NCI-H69 (cell line): Measurements from ENCODE around the gene RCN1.
"Not testable (repeated sequence)": the region's sequence is repeated elsewhere in the genome, so short reads cannot be mapped to it uniquely, and the experiment has no call there.

Experiments used
- DNase-seq: peaks from one replicate; lab custom pipeline; 2025; lab: John Stamatoyannopoulos, UW

The RCN1 gene

DNA sequence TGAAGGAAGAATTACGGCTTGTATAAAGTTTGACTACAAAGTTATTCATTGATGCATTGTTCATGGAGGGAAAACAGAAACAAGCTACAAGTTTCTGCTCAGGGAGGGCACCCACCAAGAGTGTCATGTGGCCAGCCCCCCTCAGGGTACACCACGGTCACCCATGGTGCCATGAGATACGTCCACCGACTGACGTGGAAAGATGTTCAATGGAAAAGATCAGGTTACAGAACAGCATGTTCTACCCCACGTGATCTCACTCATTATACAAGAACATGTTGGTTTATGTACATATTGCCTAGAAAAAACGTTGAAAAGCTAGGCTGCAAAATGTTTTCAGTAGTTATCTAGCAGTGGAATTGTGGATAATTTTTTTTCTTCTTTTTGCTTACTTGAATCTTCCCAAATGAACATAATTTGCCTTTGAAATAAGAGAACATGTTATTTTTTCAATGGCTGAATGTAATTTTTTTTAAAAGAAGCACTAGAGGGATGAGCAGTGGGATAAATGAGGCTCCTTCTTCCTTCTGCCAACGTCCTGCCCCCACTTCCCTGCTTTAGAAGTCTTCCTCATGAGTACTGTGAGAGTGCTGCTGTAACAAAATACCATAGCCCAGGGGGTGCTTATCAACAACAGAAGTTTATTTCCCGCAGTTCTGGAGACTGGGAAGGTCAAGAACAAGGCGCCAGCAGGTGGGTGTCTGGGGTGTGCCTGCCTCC is 22.5 kb downstream of the RCN1 start:
- DNase-seq = peak; percentile 95

DNA sequence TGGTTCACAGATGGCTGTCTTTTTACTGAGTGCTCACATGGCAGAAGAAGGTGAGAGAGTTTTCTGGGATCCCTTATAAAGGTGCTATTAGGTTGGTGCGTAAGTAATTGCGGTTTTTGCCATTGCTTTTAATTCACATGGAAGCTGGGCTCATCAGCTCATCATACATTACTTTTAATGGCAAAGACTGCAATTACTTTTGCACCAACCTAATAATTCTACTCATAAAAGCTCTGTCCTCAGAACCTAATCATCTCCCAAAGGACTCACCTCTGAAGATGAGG is 23.0 kb downstream of the RCN1 start:
- DNase-seq = no peak

GRCh38 chr11:32115446-32115845 is 24.6 kb downstream of the RCN1 start:
- DNase-seq = no peak

DNA sequence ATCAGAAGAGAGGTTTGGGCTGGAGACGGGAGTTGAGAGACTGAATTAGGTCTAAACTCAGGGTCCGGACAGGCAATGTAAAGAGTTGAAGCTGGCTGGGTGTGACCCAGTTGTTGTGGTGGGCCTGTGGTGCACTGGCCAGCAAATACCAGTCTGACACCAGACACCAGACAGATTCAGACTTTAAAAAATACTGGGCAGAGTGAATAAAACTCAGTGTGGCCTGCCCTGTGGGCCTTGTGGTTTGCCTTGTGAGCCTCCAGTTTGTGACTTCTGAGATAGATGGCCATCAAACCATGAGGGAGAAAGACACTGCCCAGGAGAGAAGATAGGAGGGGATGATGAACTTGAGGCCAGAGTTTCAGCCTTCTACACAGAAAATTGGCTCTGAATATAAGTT is 25.8 kb downstream of the RCN1 start:
- no peak for DNase-seq

DNA sequence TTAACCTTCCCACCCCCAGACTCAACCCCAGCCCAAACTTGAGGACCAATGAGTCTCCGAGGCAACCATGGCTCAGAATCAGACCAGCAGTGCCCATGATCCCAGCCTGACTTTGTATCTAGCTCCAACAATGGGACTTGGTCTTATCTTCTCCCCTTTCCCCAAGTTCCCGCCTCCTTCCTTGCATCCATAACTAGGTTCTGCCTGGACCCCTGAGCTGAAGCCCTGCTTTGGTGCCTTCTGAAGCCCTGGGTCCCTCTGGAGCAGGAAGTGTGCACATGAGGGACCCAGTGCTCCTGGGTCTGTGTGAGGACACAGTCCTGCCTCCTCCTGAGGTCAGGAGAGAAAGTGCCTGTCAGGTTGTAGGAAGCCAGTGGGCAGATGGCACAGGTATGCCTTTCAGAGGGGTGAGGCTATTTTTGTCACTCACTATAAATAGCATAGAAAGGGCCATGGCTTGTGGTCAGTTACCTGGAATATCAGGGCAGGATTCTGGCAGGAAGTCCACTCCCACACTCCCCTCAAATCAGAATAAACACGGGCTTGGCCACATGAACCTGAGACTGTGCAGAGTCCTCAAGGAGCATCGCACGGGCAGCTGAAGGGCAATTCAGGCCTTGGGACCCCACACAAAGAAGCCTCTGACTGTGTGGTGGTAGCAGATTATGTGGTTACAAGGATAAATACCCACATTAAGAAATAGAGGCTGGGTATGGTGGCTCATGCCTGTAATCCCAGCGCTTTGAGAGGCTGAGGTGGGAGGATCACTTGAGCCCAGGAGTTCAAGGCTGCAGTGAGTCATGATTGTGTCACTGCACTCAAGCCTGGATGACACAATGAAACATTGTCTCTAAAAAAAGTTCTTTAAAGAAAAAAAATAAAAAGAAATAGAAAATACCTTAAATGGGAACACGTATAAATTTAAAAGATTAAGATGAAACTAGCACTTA is 27.4 kb downstream of the RCN1 start:
- DNase-seq = no peak

- not testable (repeated sequence) for DNase-seq
Measured at GRCh38 chr11:32119139-32119538, 28.3 kb downstream of the RCN1 start.

- DNase-seq = no peak
Measured at GRCh38 chr11:32121012-32121411, 30.1 kb downstream of the RCN1 start.

DNA sequence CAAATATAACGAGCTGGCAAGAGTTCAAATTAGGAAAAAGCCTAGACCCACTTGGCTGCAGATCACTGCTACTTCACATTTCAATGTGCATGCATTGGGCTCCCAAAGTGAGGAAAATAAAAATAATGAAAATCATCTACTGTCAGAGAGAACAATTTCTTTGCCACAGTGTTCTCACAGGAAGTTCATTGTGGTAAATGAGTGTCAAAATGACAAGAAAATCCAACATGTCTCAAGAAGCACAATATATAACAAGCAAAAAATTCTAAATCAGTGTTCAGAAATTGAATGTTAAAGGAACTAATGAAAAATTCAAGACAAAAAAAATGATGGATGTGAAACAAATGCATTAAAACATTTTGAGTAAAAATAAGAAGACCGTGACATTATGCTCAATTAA is 31.3 kb downstream of the RCN1 start:
- DNase-seq = no peak

- no peak for DNase-seq
Measured at GRCh38 chr11:32131321-32131720, 40.4 kb downstream of the RCN1 start.

DNA sequence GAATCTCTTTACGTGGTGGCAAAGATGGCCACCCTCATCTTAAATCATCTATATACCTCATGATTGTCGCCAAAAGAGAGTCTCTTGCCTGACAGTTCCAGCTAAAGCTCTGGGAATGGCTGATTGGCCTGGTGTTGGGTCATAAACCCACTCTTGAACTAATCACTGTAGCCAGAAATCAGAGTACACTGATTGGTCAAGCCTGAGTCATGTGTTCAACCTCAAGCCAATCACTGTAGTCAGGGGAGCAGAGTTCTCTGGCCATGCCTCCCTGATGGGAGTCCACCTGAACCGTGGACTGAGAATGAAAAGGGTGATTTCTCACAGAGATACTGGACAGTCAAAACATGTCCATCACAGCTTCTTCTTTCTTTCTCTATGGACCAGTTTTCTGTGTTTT is 45.8 kb downstream of the RCN1 start:
- no peak for DNase-seq

DNA sequence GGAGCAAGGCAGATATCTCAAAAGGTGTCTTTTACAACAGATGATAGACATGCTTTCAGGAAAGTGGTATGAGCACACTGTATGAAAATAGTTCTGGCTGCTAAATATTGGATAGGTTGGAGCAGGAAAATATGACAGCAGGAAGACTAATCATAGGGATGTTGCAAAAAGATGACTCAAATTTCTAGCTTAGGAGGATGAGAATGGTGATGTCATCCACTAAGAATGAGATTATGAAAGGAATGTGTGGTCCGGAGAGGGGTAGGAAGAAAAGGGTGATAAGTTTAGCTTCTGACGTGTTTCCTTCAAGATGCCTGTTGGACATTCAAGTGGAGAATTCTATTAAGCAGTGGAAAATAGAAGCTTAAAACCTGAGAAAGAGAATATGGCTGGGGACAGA is 46.4 kb downstream of the RCN1 start:
- DNase-seq = no peak

GRCh38 chr11:32137869-32138268 is 47.0 kb downstream of the RCN1 start:
- DNase-seq = no peak

DNA sequence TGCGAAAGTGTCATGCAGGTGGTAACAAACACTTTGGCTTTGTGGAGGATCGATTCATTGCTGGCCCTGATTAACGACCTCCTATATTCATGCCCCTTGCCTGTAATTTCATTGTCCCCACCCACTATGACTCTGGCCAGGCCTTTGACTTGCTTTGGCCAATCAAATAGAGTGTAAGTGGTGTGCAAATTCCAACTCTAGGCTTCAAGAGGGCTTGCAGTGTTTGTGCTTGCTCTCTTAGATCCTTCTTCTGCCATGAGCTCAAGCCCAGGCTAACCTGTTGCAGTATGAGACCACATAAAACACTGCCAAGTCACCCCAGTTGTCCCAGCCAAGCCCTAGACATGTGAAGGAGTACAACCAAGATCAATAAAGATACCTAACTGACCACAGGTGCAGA is 48.0 kb downstream of the RCN1 start:
- no peak for DNase-seq

GRCh38 chr11:32139896-32140520 is 49.1 kb downstream of the RCN1 start:
- DNase-seq = no peak

GRCh38 chr11:32141745-32142546 is 51.1 kb downstream of the RCN1 start:
- DNase-seq = peak; percentile 82

DNA sequence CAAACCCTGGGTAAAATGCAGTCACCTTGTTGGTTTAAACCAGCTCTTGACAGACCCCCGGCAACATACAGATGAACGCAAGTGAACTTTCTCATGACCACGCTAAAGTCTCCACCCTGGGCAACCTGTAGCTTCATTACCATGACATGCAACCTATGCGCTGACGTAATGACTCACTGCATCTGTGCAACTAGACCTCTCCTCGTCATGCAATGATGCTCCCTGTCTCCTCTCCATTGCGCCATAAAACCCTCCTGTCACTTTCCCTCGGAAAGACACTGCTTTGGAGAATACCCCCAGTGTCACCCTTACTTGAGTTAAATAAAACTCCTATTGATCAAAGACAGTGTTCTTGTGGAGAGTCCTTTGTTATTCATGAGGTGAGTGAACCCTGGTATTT is 52.5 kb downstream of the RCN1 start:
- DNase-seq = no peak

DNA sequence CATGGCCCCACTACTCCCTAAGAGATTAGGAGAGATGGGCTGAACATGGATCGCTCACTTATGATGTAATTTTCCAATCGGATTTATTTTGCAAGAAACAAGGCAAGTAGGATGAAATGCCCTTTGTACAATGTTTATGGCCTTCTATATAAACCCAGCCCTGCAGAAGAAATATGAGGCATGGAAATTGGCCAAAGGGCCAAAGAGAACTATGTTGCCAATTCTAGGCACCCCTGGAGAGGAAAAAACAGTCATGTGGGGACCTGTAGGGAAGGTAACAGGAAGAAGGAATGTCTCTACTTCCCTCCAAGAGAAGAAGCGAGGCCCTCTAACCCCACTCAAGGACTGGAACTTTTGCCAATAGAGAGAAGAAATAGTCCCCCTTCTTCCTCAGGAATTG is 54.4 kb downstream of the RCN1 start:
- DNase-seq = no peak

DNA sequence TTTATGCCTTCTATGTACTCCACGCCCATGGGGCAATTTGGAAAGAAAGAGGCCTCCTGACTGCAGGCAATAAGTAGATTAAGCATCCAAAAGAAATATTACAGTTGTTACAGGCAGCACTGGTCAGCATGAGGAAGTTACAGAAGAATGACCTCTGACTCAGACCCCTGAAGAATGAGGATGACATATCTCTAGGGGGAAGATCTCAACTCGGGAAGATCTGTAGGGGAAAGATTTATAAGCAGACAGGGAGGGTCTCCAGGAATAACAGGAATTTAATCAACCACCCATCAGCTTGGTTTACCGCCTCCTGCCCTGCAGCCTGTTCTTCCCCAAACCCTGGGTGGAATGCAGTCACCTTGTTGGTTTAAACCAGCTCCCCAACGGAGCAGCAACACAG is 58.0 kb downstream of the RCN1 start:
- no peak for DNase-seq

GRCh38 chr11:32149748-32150147 is 58.9 kb downstream of the RCN1 start:
- peak; percentile 24 for DNase-seq

DNA sequence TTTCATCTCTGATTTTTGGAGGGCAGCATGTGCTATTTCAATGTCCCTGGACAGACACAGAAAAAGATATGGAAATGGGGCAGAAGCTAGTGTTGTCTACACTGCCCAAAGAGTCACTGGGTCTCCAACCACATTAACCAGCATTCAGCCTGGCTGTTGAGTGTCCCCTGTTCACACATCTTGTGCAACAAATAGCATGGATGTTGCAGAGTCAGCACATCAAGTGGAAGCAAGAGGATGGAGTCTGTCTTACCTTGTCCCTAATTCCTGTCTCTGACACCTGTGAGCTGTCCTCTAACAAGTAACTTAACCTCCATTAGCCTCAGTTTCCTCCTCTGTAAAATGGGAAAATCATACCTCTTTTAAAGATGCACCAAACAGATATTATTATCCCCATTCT is 60.2 kb downstream of the RCN1 start:
- no peak for DNase-seq

DNA sequence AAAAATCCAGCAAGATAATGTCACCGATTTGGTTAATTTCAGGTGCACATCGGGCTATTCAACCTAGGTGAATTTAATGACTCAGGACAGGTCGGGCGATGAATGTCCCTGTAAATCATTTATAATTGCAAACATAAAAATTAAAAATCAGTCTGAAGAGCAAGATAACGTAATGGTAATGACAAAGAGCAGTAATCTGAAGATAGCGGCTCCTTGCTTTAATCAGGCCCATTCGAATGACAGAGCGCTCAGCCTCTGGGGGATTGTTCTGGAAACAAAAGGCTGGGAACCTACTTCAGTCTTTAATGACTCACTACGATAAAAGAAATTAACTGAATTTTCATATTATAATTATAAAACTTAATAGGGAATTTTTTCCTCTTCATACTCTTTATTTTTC is 61.3 kb downstream of the RCN1 start:
- peak; percentile 25 for DNase-seq

- no peak for DNase-seq
Measured at GRCh38 chr11:32152821-32153220, 61.9 kb downstream of the RCN1 start.
